Natural killer cell (primary cell): ENCODE data around the gene CSF1. TPM values are rescaled to one million over a fixed set of nuclear protein-coding genes. Genes with fewer than 3 reads are reported as not detected.
A peak's percentile ranks its signal among the peaks of the same experiment; 100 is the strongest.

Experiments
- ATAC-seq, 3 donors: fragments of 150-1000 bp in 2 of 3; fragments of 200-7000 bp in 1 of 3; cut with Tn5 transposase; 1 replicate in 1 of 3; 2 replicates in 2 of 3; pipeline ENCODE4 v1.10.0; 2021; ENCODE audit warnings: mild to moderate bottlenecking in 2 of 3, moderate library complexity in 2 of 3
- DNase-seq, 2 donors: peaks; one replicate each; pipeline versions ENCODE4 v3.0.0 to v3.0.0-alpha.2; 2013 to 2021; ENCODE audit warnings: mixed read lengths in 1 of 2
- H3K27ac ChIP-seq: one replicate; pipeline ENCODE4 v1.5.1; 2013; ENCODE audit warnings: mild to moderate bottlenecking, low read length
- H3K27me3 ChIP-seq: one replicate; pipeline ENCODE4 v1.6.1; 2013; ENCODE audit warnings: low read length; ENCODE audit not compliant: control insufficient read depth, insufficient read depth
- H3K36me3 ChIP-seq: one replicate; pipeline ENCODE4 v1.6.1; 2013; ENCODE audit warnings: low read length; ENCODE audit not compliant: control insufficient read depth, insufficient read depth
- H3K4me1 ChIP-seq: one replicate; pipeline ENCODE4 v1.6.1; 2013; ENCODE audit warnings: low read length; ENCODE audit not compliant: control insufficient read depth, insufficient read depth
- H3K4me3 ChIP-seq: one replicate; pipeline ENCODE4 v1.5.1; 2013; ENCODE audit warnings: low read length
- H3K9me3 ChIP-seq: one replicate; pipeline ENCODE4 v1.6.1; 2013; ENCODE audit warnings: low read length; ENCODE audit not compliant: control insufficient read depth, insufficient read depth
- H3K27ac Mint-ChIP-seq, 2 donors: one replicate each; pipeline ENCODE4 v1.8.0; 2022; ENCODE audit warnings: mild to moderate bottlenecking in 2 of 2, mixed read lengths in 2 of 2, moderate library complexity in 1 of 2
- H3K27me3 Mint-ChIP-seq, 2 donors: one replicate each; pipeline ENCODE4 v1.8.0; 2022; ENCODE audit warnings: low read depth in 2 of 2, mixed read lengths in 2 of 2
- H3K36me3 Mint-ChIP-seq: one replicate; pipeline ENCODE4 v1.8.0; 2022; ENCODE audit warnings: mixed read lengths
- H3K4me1 Mint-ChIP-seq, 2 donors: one replicate each; pipeline ENCODE4 v1.8.0; 2022; ENCODE audit warnings: mixed read lengths in 2 of 2
- H3K4me3 Mint-ChIP-seq: one replicate; pipeline ENCODE4 v1.8.0; 2022; ENCODE audit warnings: mild to moderate bottlenecking, moderate library complexity, mixed read lengths
- H3K9me3 Mint-ChIP-seq, 2 donors: one replicate each; pipeline ENCODE4 v1.8.0; 2022; ENCODE audit warnings: mixed read lengths in 2 of 2
- WGBS: methylation state at CpG from one replicate; pipeline ENCODE4 v1.1.7; 2013; ENCODE audit warnings: missing lambda C conversion rate; ENCODE audit not compliant: insufficient coverage; 5-methylcytosine and 5-hydroxymethylcytosine counted together
- intact Hi-C: fragments of 100-400 bp; cut with micrococcal nuclease; formaldehyde crosslinking; loops from one replicate; pipeline ENCODE4 v1.14.2; 2022
- total RNA-seq, 4 donors: library from RNA; stranded (reverse); fragments of 120-200 nt in 1 of 4; gene quantifications; one replicate each; pipeline versions ENCODE4 v1.2.3 to v1.2.4, GENCODE V29; 2013 to 2022
- TF ChIP-seq, protein P1 (sequence below): fragments of 200-600 bp; IDR thresholded peaks from one replicate; pipeline ENCODE4 v1.8.0; 2022; ENCODE audit warnings: antibody characterized with exemption

Gene CSF1
- total RNA-seq, 3 donors from 2014 or later (not counting 1 experiment from before 2014, with no cell fraction given): 2.1 to 57.9 (median 3.7) TPM

DNA sequence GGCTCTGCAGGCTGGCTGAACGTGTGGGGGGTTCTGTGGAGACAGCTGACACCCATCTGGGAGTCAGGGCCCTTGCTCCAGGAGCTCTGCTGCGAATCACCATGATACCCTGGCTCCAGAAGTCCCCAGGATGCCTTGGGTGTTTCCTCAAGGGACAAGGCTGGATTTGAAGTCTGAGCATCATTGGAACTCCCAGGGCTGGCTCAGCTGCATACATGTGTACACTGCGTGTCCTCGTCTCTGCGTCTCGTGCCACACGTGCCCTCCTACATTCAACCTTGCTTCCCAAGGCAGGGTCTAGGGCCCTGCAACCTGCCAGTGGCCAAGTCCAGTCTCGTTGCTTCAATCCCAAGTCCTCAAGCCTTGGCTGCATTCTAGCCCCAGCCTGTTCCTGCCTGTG is 11.7 kb downstream of the CSF1 start:
- intact Hi-C loops: no loop called here
- Mint-ChIP-seq H3K27ac (no peak overlapping the region), H3K9me3 (no peaks in the 10 kb centered on the region), H3K36me3 (no peaks in the 10 kb centered on the region), H3K4me1 (no peaks in the 10 kb centered on the region), H3K4me3 (no peak overlapping the region), H3K27me3 (peaks cover 11 to 31% of the 10 kb centered on the region in 2 donors)
- WGBS: 86% methylated on average over 8 of the region's 8 CpGs
- no peak overlapping the region for H3K27ac ChIP-seq
- H3K36me3 ChIP-seq: no peaks in the 10 kb centered on the region
- no peaks in the 10 kb centered on the region for H3K27me3 ChIP-seq
- no peak for ATAC-seq
- no peak overlapping the region for H3K4me3 ChIP-seq
- no peaks in the 10 kb centered on the region for H3K4me1 ChIP-seq
- TF ChIP-seq, protein P1, sequence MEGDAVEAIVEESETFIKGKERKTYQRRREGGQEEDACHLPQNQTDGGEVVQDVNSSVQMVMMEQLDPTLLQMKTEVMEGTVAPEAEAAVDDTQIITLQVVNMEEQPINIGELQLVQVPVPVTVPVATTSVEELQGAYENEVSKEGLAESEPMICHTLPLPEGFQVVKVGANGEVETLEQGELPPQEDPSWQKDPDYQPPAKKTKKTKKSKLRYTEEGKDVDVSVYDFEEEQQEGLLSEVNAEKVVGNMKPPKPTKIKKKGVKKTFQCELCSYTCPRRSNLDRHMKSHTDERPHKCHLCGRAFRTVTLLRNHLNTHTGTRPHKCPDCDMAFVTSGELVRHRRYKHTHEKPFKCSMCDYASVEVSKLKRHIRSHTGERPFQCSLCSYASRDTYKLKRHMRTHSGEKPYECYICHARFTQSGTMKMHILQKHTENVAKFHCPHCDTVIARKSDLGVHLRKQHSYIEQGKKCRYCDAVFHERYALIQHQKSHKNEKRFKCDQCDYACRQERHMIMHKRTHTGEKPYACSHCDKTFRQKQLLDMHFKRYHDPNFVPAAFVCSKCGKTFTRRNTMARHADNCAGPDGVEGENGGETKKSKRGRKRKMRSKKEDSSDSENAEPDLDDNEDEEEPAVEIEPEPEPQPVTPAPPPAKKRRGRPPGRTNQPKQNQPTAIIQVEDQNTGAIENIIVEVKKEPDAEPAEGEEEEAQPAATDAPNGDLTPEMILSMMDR: no peak
- H3K9me3 ChIP-seq: no peaks in the 10 kb centered on the region
- DNase-seq: no peak

DNA sequence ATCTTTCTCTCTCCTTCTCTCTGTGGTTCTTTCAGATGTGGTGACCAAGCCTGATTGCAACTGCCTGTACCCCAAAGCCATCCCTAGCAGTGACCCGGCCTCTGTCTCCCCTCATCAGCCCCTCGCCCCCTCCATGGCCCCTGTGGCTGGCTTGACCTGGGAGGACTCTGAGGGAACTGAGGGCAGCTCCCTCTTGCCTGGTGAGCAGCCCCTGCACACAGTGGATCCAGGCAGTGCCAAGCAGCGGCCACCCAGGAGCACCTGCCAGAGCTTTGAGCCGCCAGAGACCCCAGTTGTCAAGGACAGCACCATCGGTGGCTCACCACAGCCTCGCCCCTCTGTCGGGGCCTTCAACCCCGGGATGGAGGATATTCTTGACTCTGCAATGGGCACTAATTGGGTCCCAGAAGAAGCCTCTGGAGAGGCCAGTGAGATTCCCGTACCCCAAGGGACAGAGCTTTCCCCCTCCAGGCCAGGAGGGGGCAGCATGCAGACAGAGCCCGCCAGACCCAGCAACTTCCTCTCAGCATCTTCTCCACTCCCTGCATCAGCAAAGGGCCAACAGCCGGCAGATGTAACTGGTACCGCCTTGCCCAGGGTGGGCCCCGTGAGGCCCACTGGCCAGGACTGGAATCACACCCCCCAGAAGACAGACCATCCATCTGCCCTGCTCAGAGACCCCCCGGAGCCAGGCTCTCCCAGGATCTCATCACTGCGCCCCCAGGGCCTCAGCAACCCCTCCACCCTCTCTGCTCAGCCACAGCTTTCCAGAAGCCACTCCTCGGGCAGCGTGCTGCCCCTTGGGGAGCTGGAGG is 12.7 kb downstream of the CSF1 start:
- no peak overlapping the region for H3K27ac Mint-ChIP-seq
- DNase-seq (peak in 1 of 2 donors; percentile 26), ATAC-seq (peak in 2 of 3 donors; percentile 47 to 50)
- no peaks in the 10 kb centered on the region for H3K27me3 ChIP-seq
- H3K4me3 Mint-ChIP-seq: peak overlapping the region; percentile 47
- 87% methylated on average over 17 of the region's 17 CpGs for WGBS
- H3K9me3 Mint-ChIP-seq: no peaks in the 10 kb centered on the region
- no peaks in the 10 kb centered on the region for H3K4me1 ChIP-seq
- H3K4me3 ChIP-seq: no peak overlapping the region
- no peaks in the 10 kb centered on the region for H3K36me3 Mint-ChIP-seq
- no peaks in the 10 kb centered on the region for H3K9me3 ChIP-seq
- no peaks in the 10 kb centered on the region for H3K36me3 ChIP-seq
- intact Hi-C loops: no loop called here
- peaks cover 4 to 27% of the 10 kb centered on the region in 2 donors for H3K27me3 Mint-ChIP-seq
- H3K27ac ChIP-seq: no peak overlapping the region
- no peaks in the 10 kb centered on the region for H3K4me1 Mint-ChIP-seq
- TF ChIP-seq, protein P1: no peak

DNA sequence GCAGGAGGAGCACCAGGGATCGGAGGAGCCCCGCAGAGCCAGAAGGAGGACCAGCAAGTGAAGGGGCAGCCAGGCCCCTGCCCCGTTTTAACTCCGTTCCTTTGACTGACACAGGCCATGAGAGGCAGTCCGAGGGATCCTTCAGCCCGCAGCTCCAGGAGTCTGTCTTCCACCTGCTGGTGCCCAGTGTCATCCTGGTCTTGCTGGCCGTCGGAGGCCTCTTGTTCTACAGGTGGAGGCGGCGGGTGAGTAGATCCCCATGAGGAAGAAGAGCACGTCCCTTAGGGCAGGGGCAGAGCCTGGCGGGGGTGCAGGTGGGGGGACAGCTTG is 13.3 kb downstream of the CSF1 start:
- Mint-ChIP-seq H3K4me3 (peak overlapping the region; percentile 47), H3K4me1 (no peaks in the 10 kb centered on the region), H3K27me3 (peaks cover 0 to 21% of the 10 kb centered on the region in 2 donors), H3K27ac (no peak overlapping the region), H3K36me3 (no peaks in the 10 kb centered on the region), H3K9me3 (no peaks in the 10 kb centered on the region)
- no peaks in the 10 kb centered on the region for H3K9me3 ChIP-seq
- TF ChIP-seq, protein P1: no peak
- H3K4me3 ChIP-seq: no peak overlapping the region
- 95% methylated on average over 12 of the region's 12 CpGs for WGBS
- ATAC-seq (peak in 1 of 3 donors; percentile 3), DNase-seq (no peak)
- H3K27me3 ChIP-seq: no peaks in the 10 kb centered on the region
- H3K4me1 ChIP-seq: no peaks in the 10 kb centered on the region
- H3K36me3 ChIP-seq: no peaks in the 10 kb centered on the region
- intact Hi-C loops: no loop called here
- no peak overlapping the region for H3K27ac ChIP-seq

DNA sequence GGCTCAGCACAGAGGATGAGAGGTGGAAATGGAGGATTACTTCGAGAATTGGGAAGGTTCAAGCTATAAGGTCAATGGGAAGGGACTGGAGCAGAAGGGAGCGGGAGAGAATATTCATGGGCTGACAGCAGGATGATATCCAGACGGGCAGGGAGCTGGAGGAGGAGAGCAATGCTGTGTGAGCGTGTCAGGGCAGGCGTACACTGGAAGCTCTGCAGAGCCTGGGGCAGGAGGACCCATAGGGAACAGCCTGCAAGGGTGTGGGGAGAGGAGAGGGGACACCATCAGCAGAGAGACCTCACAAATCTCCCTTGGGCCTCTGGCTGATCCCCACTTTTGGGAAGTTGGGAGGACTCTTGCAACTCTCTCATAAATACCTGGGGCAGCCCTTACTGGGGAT is 13.7 kb downstream of the CSF1 start:
- H3K4me1 Mint-ChIP-seq: no peaks in the 10 kb centered on the region
- H3K36me3 Mint-ChIP-seq: no peaks in the 10 kb centered on the region
- H3K9me3 ChIP-seq: no peaks in the 10 kb centered on the region
- intact Hi-C loops: no loop called here
- no peak overlapping the region for H3K4me3 ChIP-seq
- H3K27me3 Mint-ChIP-seq: peaks cover 0 to 21% of the 10 kb centered on the region in 2 donors
- TF ChIP-seq, protein P1: no peak
- no peak overlapping the region for H3K27ac Mint-ChIP-seq
- DNase-seq (no peak), ATAC-seq (no peak)
- H3K27ac ChIP-seq: no peak overlapping the region
- no peaks in the 10 kb centered on the region for H3K9me3 Mint-ChIP-seq
- H3K4me1 ChIP-seq: no peaks in the 10 kb centered on the region
- H3K36me3 ChIP-seq: no peaks in the 10 kb centered on the region
- H3K27me3 ChIP-seq: no peaks in the 10 kb centered on the region
- WGBS: 92% methylated on average over 5 of the region's 5 CpGs
- H3K4me3 Mint-ChIP-seq: no peak overlapping the region
